DND-41 (cell line): ENCODE results near the gene IBA57.
"Not testable (repeated sequence)": the region's sequence is repeated elsewhere in the genome, so short reads cannot be mapped to it uniquely, and the experiment has no call there.

ENCODE experiments used
- EZH2 ChIP-seq: IDR thresholded peaks from 3 replicates; pipeline ENCODE4 v1.6.1; 2012; ENCODE audit warnings: borderline replicate concordance, low read depth, mild to moderate bottlenecking, moderate library complexity, low read length, inconsistent platforms; ENCODE audit not compliant: severe bottlenecking
- TF ChIP-seq, protein P1 (sequence below): IDR thresholded peaks from 2 replicates; pipeline ENCODE4 v1.5.1; 2012; ENCODE audit warnings: borderline replicate concordance, low read length, moderate library complexity, mild to moderate bottlenecking; ENCODE audit not compliant: poor library complexity, severe bottlenecking; ENCODE audit errors: extremely low read depth

DNA sequence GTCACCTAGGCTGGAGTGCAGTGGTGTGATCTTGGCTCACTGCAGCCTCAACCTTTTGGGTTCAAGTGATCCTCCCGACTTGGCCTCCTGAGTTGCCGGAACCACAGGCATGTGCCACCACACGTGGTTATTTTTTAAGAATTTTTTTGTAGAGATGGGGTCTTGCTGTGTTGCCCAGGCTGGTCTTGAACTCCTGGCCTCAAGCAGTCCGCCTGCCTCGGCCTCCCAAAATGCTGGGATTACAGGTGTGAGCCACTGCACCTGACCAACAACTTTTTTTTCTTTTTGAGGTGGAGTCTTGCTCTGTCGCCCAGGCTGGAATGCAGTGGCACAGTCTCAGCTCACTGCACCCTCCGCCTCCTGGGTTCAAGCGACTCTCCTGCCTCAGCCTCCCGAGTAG is 55.5 kb downstream of the IBA57 start:
- TF ChIP-seq EZH2: not testable (repeated sequence)
- TF ChIP-seq, protein P1, sequence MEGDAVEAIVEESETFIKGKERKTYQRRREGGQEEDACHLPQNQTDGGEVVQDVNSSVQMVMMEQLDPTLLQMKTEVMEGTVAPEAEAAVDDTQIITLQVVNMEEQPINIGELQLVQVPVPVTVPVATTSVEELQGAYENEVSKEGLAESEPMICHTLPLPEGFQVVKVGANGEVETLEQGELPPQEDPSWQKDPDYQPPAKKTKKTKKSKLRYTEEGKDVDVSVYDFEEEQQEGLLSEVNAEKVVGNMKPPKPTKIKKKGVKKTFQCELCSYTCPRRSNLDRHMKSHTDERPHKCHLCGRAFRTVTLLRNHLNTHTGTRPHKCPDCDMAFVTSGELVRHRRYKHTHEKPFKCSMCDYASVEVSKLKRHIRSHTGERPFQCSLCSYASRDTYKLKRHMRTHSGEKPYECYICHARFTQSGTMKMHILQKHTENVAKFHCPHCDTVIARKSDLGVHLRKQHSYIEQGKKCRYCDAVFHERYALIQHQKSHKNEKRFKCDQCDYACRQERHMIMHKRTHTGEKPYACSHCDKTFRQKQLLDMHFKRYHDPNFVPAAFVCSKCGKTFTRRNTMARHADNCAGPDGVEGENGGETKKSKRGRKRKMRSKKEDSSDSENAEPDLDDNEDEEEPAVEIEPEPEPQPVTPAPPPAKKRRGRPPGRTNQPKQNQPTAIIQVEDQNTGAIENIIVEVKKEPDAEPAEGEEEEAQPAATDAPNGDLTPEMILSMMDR: not testable (repeated sequence)
